HG03097 (cell line): ENCODE measurements around the gene CLDN19.
"Not testable (repeated sequence)": the region's sequence is repeated elsewhere in the genome, so short reads cannot be mapped to it uniquely, and the experiment has no call there.

Experiments used
- ATAC-seq: cut with Tn5 transposase; IDR thresholded peaks from one replicate; pipeline ENCODE4 v1.9.1; 2021; ENCODE audit not compliant: unreplicated experiment, low FRiP score

CLDN19 gene

GRCh38 chr1:42720868-42721267, 19.2 kb downstream of the CLDN19 start:
- ATAC-seq: no peak

GRCh38 chr1:42714441-42714840, 25.6 kb downstream of the CLDN19 start:
- ATAC-seq: not testable (repeated sequence)

- no peak for ATAC-seq
Measured at GRCh38 chr1:42713293-42713692, 26.7 kb downstream of the CLDN19 start.

GRCh38 chr1:42712808-42713207, 27.2 kb downstream of the CLDN19 start:
- ATAC-seq: not testable (repeated sequence)

- no peak for ATAC-seq
Measured at GRCh38 chr1:42703888-42704464, 36.1 kb downstream of the CLDN19 start.

GRCh38 chr1:42700006-42700405, 40.0 kb downstream of the CLDN19 start:
- no peak for ATAC-seq

GRCh38 chr1:42698081-42698813, 41.8 kb downstream of the CLDN19 start:
- no peak for ATAC-seq

- ATAC-seq: no peak
Measured at GRCh38 chr1:42692911-42693310, 47.1 kb downstream of the CLDN19 start.

GRCh38 chr1:42692461-42692860, 47.6 kb downstream of the CLDN19 start:
- ATAC-seq: no peak

- no peak for ATAC-seq
Measured at GRCh38 chr1:42691157-42691498, 48.9 kb downstream of the CLDN19 start.

- no peak for ATAC-seq
Measured at GRCh38 chr1:42690477-42691156, 49.4 kb downstream of the CLDN19 start.

GRCh38 chr1:42689912-42690311, 50.1 kb downstream of the CLDN19 start:
- no peak for ATAC-seq

GRCh38 chr1:42686418-42686817, 53.6 kb downstream of the CLDN19 start:
- no peak for ATAC-seq

- ATAC-seq: no peak
Measured at GRCh38 chr1:42684139-42684538, 55.9 kb downstream of the CLDN19 start.
